HL-60 (cell line): Measurements from ENCODE around the gene KCNH1.
"Not testable (repeated sequence)": the region's sequence is repeated elsewhere in the genome, so short reads cannot be mapped to it uniquely, and the experiment has no call there.

ENCODE experiments used
- DNase-seq, 2 experiments: peaks; one replicate each; pipeline ENCODE4 v3.0.0-alpha.2; 2010 to 2020; ENCODE audit warnings: low read depth in 1 of 2, low spot score in 1 of 2
- H3K27ac ChIP-seq: fragments of 250-450 bp; sonication (Bioruptor Pico); replicated peaks from 2 replicates; pipeline ENCODE4 v1.5.1; 2020; ENCODE audit warnings: mild to moderate bottlenecking, moderate library complexity
- H3K27me3 ChIP-seq: fragments of 250-450 bp; sonication (Bioruptor Pico); 2 replicates; pipeline ENCODE4 v1.5.1; 2021; ENCODE audit warnings: mild to moderate bottlenecking, moderate library complexity; ENCODE audit not compliant: insufficient read depth, poor library complexity, severe bottlenecking
- H3K4me3 ChIP-seq: replicated peaks from 2 replicates; pipeline ENCODE4 v1.5.1; 2011; ENCODE audit warnings: mild to moderate bottlenecking, control low read depth, low read length; ENCODE audit not compliant: insufficient read depth
- GABPA ChIP-seq: IDR thresholded peaks from 2 replicates; pipeline ENCODE4 v1.6.1; 2012; ENCODE audit warnings: low read depth
- POLR2AphosphoS5 ChIP-seq: IDR thresholded peaks from 2 replicates; pipeline ENCODE4 v1.6.1; 2012; ENCODE audit warnings: low read depth
- SPI1 ChIP-seq: IDR thresholded peaks from 2 replicates; pipeline ENCODE4 v1.6.1; 2012; ENCODE audit warnings: low read depth, mild to moderate bottlenecking, borderline replicate concordance
- TF ChIP-seq, protein P1 (sequence below): IDR thresholded peaks from 2 replicates; pipeline ENCODE4 v1.6.1; 2012; ENCODE audit warnings: low read depth; ENCODE audit not compliant: insufficient replicate concordance
- TF ChIP-seq, protein P2 (sequence below): IDR thresholded peaks from one replicate; pipeline ENCODE4 v1.5.1; 2011; ENCODE audit warnings: low read length, control low read depth, inconsistent platforms; ENCODE audit not compliant: insufficient read depth

KCNH1 gene

DNA sequence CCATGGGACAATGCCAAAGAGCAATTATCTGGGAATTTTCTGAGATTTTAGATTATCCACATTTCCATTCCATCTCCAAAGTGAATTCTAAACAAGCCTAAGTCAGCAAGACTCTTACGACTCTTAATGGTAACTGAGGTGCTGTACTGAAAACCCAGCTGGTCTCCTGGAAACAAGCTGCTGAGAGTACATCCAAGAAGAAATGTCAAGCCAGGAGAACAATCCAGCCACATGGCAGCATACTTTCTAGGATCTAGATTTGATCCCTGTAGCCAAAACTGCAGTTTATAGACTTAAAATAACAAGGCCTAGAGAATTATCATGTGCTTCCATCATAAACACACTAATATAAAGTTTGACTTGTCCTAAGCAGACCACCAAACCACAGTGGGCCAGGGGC, 45.8 kb downstream of the KCNH1 start:
- H3K27me3 ChIP-seq, result no peaks in the 10 kb centered on the region
- DNase-seq, result no peak
- H3K4me3 ChIP-seq, result no peak overlapping the region
- H3K27ac ChIP-seq, result no peak overlapping the region
- TF ChIP-seq, protein P1, sequence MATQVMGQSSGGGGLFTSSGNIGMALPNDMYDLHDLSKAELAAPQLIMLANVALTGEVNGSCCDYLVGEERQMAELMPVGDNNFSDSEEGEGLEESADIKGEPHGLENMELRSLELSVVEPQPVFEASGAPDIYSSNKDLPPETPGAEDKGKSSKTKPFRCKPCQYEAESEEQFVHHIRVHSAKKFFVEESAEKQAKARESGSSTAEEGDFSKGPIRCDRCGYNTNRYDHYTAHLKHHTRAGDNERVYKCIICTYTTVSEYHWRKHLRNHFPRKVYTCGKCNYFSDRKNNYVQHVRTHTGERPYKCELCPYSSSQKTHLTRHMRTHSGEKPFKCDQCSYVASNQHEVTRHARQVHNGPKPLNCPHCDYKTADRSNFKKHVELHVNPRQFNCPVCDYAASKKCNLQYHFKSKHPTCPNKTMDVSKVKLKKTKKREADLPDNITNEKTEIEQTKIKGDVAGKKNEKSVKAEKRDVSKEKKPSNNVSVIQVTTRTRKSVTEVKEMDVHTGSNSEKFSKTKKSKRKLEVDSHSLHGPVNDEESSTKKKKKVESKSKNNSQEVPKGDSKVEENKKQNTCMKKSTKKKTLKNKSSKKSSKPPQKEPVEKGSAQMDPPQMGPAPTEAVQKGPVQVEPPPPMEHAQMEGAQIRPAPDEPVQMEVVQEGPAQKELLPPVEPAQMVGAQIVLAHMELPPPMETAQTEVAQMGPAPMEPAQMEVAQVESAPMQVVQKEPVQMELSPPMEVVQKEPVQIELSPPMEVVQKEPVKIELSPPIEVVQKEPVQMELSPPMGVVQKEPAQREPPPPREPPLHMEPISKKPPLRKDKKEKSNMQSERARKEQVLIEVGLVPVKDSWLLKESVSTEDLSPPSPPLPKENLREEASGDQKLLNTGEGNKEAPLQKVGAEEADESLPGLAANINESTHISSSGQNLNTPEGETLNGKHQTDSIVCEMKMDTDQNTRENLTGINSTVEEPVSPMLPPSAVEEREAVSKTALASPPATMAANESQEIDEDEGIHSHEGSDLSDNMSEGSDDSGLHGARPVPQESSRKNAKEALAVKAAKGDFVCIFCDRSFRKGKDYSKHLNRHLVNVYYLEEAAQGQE, result no peak
- TF ChIP-seq GABPA (no peak), POLR2AphosphoS5 (no peak), SPI1 (no peak)
- TF ChIP-seq, protein P2, sequence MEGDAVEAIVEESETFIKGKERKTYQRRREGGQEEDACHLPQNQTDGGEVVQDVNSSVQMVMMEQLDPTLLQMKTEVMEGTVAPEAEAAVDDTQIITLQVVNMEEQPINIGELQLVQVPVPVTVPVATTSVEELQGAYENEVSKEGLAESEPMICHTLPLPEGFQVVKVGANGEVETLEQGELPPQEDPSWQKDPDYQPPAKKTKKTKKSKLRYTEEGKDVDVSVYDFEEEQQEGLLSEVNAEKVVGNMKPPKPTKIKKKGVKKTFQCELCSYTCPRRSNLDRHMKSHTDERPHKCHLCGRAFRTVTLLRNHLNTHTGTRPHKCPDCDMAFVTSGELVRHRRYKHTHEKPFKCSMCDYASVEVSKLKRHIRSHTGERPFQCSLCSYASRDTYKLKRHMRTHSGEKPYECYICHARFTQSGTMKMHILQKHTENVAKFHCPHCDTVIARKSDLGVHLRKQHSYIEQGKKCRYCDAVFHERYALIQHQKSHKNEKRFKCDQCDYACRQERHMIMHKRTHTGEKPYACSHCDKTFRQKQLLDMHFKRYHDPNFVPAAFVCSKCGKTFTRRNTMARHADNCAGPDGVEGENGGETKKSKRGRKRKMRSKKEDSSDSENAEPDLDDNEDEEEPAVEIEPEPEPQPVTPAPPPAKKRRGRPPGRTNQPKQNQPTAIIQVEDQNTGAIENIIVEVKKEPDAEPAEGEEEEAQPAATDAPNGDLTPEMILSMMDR, result no peak

DNA sequence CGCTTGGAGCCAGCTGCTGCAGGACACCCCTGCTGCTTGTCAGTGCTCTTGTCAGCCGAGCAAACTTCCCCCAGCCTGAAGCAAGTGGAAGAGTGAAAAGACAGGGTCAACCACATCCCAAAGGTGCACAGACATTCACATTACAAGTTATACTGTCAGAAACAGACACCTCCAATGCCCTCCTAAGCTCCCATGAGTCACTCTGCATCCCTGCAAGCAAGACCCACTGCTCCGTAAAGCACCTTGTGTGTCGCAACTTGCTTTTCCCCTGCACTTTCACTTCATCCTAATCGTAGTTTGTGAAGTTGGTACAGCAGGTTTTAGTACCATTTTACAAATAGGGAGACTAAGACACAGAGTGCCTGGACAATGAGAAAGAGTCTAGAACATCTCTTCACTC, 51.1 kb downstream of the KCNH1 start:
- no peak for DNase-seq
- TF ChIP-seq GABPA (no peak), POLR2AphosphoS5 (no peak), SPI1 (no peak)
- TF ChIP-seq, protein P1, result no peak
- TF ChIP-seq, protein P2, result no peak
- Histone ChIP-seq H3K4me3 (no peak overlapping the region), H3K27ac (no peak overlapping the region), H3K27me3 (no peaks in the 10 kb centered on the region)

DNA sequence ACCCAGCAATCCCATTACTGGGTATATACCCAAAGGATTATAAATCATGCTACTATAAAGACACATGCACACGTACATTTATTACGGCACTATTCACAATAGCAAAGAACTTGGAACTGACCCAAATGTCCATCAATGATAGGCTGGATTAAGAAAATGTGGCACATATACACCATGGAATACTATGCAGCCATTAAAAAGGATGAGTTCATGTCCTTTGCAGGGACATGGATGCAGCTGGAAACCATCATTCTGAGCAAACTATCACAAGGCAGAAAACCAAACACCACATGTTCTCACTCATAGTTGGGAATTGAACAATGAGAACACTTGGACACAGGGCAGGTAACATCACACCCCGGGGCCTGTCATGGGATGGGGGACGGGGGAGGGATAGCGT, 52.5 kb downstream of the KCNH1 start:
- not testable (repeated sequence) for DNase-seq, H3K27ac ChIP-seq, H3K27me3 ChIP-seq, H3K4me3 ChIP-seq

DNA sequence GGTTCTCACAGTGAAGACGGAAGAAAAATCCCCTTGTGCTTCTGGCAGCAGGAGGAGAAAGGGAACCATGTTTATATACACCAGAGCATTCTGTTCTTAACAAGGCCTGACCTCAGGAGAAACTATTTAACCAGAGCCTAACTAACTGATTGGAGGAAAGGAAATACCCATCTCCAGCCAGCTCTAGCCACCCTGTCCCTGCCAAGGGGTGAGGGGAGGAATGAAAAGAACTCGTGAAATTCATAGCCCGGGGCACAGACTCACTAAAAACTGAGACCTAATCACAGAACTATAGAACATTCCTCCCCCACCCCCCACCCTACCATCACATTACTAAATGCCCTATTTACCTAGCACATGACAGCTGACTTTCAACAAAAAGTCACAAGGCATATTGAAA, 65.0 kb downstream of the KCNH1 start:
- DNase-seq, result no peak
- no peak overlapping the region for H3K4me3 ChIP-seq
- TF ChIP-seq, protein P2, result no peak
- TF ChIP-seq, protein P1, result no peak
- no peak for TF ChIP-seq SPI1
- no peak for TF ChIP-seq POLR2AphosphoS5
- H3K27me3 ChIP-seq, result peaks cover 3% of the 10 kb centered on the region
- H3K27ac ChIP-seq, result no peak overlapping the region
